CD4-positive, alpha-beta T cell treated with Interleukin-4 for 4 hours (primary cell): Measurements from ENCODE around the gene LMBR1.

ENCODE experiments used
- DNase-seq: peaks from one replicate; pipeline ENCODE4 v3.0.0-alpha.2; 2020

Gene LMBR1

DNA sequence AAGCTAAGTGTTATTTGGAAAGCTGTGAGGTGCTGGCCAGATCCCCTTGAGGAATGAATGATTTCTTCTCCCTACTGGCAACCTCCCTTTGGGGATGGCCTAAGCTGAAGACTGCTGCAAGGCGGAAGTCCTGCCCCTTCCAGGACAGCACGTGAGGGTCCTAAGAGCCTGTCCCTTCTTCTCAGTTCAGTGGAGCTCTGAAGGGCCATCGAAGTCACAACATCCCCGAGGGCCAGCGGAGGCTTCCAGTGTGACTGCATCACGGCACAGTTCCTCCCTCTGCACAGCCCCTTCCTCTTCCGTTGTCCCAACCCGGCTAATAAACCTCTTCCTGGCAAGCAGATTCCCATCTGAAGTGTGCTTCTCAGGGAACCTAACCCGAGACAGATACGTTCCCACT lies 208.7 kb downstream of the LMBR1 start:
- no peak for DNase-seq

DNA sequence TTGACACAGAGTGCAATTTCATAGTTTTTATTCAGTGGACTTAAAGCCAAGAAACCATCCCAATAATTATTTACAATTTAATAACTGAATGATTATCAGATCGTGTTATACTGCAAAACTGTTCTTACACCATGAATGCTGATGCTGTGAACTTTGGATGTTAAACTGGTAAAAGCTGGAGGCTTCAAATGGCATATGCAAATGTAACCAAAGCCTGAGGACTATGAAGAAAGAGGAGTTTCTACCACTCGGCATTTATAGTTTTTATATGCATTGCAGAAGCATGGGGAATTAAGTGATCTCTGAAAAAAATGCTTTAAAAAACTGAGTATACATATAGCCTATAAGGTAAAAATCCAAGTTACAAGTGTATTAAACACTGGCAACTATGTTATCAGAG lies 210.1 kb downstream of the LMBR1 start:
- no peak for DNase-seq

- no peak for DNase-seq
Observed at GRCh38 chr7:156680281-156680680, 212.7 kb downstream of the LMBR1 start.

GRCh38 chr7:156677374-156678054 lies 215.5 kb downstream of the LMBR1 start:
- DNase-seq = no peak

GRCh38 chr7:156676263-156676662 lies 216.7 kb downstream of the LMBR1 start:
- DNase-seq = no peak

DNA sequence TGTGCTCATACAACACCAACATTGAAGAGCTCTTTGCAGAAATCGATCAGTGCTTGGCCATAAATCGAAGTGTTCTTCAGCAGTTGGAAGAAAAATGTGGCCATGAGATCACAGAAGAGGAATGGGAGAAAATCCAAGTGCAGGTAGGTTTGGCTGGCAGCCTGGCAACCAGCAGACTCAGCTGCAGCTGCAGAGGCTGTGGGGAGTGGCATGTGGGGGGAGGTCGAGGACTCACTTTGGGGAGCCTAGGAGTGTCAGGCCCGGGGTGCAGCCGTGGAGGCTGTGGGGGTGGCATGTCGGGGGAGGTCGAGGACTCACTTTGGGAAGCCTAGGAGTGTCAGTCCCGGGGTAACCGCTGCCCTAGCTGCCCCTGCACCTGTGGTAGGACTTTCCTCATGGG lies 217.3 kb downstream of the LMBR1 start:
- no peak for DNase-seq

DNA sequence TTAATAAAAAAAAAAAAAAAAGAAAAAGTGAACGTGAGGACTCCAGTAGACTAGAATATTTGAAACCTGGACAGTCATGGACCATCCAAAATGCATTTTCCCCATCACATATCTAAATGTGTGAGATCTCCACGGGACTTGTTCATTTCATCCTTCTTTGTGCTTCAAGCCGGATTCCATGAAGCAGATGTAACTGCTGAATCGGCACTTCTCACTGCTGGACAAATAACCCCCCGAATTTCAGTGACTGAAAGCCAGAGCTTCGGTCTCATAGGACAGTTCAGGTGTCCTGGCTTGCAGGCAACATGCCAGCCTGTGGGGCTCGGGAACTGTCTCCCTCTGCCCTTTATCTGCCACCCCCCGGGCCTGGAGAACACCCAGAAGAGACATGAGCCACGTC lies 219.1 kb downstream of the LMBR1 start:
- DNase-seq = no peak

- no peak for DNase-seq
Observed at GRCh38 chr7:156673454-156673853, 219.5 kb downstream of the LMBR1 start.

- DNase-seq = no peak
Observed at GRCh38 chr7:156669035-156669828, 223.8 kb downstream of the LMBR1 start.

- no peak for DNase-seq
Observed at GRCh38 chr7:156668130-156668741, 224.7 kb downstream of the LMBR1 start.

- no peak for DNase-seq
Observed at GRCh38 chr7:156667110-156667426, 225.9 kb downstream of the LMBR1 start.

- no peak for DNase-seq
Observed at GRCh38 chr7:156666368-156667109, 226.4 kb downstream of the LMBR1 start.

DNA sequence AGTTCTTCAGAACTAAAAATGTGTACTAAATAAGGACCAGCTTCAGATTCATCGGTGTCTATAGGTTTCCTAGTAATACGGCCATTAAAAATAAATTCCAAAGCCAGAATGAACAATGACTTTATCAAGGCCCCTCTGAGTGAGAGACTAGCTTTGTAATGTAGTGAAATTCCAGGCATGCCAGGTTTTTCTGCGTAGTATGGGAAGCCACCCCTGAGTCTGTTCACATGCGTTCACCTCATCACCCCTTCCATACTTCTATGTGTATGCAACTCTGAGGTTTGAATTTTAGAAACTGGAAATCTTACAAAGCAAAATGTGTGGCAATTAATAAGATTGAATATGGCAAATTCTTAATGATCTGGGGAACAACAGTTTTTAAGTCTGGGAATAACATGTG lies 227.9 kb downstream of the LMBR1 start:
- DNase-seq = no peak

GRCh38 chr7:156662277-156662676 lies 230.7 kb downstream of the LMBR1 start:
- DNase-seq = no peak

- DNase-seq = no peak
Observed at GRCh38 chr7:156661637-156662036, 231.3 kb downstream of the LMBR1 start.

DNA sequence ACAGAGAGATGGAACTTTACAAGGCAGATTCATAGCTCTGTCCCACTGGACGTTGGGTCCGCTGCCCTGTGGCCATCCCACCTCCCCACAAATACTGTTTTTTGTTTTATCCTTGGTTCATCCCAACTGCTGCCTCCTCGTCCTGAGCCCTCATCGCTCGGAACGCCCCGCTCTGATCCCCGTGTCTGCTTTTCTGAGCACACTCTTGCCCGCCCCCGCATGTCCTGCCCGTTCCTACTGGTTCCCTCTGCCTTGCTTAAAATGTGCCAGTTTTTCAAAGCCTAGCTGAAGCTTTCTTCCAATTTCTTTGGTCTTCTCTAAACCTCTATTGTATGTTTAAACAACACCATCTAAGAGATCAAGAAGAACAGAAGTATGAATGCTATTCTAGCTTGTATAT lies 233.0 kb downstream of the LMBR1 start:
- no peak for DNase-seq

DNA sequence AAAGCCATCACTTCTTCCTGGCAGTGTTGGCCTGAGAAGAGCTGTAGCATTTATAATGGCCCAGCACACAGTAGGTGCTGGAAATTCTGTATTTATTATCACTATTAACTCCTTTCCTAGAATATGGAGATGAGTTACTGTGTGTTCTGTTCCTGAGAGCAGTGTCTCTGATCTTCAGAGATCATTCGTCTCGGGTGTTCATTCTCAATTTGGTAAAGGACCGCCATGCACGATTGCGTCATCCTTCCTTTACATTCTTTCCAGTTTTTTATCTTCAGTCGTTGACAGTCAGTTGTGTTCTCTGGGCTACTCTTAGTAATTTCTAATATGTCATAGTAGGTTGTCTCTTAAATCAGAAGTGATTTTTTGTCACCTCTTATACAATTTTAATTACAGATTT lies 233.8 kb downstream of the LMBR1 start:
- DNase-seq = no peak

DNA sequence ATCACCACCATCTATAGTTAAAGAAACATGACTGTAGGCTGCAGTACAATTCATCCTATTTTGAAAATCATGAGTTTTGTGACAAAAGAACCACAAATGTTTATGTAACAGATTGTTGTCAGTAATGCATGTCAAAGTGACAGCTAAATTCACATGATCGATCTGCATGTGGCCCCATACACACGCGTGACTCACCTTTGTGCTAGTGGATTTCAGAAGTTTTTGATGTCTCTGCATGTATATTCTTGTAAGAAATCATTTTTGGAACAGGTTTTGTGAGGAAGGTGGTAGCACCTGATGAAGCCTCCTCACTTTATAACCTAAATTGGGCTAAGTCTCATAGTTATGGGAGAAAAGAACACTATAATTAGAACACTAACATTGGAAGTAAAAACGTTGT lies 235.3 kb downstream of the LMBR1 start:
- no peak for DNase-seq

DNA sequence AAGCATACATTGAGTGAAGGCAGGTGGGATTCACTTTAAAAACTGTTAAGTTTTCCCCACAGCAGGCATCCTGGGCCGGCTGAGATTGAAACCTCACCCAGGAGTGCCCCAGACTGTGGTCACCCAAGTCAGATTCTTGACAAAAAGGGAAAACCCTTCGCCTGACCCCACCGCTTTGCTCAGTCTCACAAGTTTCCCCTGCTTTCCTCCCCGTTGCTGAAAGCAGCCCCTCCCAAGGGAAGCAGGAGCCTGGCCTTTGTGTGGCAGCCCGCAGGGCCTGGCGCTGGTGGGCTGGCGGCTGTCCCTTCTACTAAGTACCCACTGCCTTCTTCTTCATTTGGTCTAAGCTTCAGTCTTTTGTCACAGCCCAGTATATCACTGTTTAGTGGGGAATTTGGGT lies 236.4 kb downstream of the LMBR1 start:
- no peak for DNase-seq

DNA sequence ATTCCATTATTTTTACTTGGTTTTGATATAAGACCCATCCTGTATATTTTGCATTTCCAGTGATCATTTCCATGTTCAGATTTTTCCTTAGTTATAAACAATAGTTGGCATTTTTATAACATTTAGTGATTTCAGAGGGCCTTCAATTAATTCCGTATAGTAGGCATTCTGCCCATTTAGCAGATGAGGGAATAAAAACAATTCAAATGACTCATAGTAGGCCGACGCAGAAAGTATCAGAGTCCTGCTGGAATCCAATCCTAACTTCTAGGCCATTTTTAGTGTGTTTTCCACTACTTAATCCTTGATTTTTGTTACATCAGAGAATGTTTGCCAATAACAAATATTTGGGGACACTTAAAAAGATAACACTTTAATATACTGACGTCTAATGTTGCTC lies 237.0 kb downstream of the LMBR1 start:
- no peak for DNase-seq

- no peak for DNase-seq
Observed at GRCh38 chr7:156655251-156655650, 237.7 kb downstream of the LMBR1 start.

- DNase-seq = no peak
Observed at GRCh38 chr7:156654511-156655234, 238.3 kb downstream of the LMBR1 start.
